Airway epithelial cell (primary cell): ENCODE data around the gene ETV3. TPM values are rescaled to one million over a fixed set of nuclear protein-coding genes. Genes with fewer than 3 reads are reported as not detected.

Experiments used
- total RNA-seq: library from RNA; depleted of rRNA; stranded (reverse); fragments of >200 nt; gene quantifications from 2 replicates; pipeline ENCODE4 v1.2.3, GENCODE V29; 2015

Gene ETV3
- total RNA-seq: 9.0 and 18.5 TPM in 2 replicates

GRCh38 chr1:157138220-157139051, at the start of gene ETV3:
ETV3 (minus strand) TSS chr1:157138395; CDS start chr1:157136352, 2,043 bp downstream.

GRCh38 chr1:157099633-157100009, 38.6 kb downstream of the ETV3 start, which contains the start of gene ETV3L:
ETV3L (minus strand) TSS chr1:157099808; CDS start chr1:157099523, 285 bp downstream.

Other genes starting within 250 kb of the ETV3 start
- gene PEAR1, start 244.7 kb downstream of the ETV3 start, total RNA-seq: 5.0 and 6.3 TPM in 2 replicates
- not detected in 2 replicates for gene LRRC71, start 217.8 kb downstream of the ETV3 start, total RNA-seq
- gene ARHGEF11, start 92.7 kb downstream of the ETV3 start, total RNA-seq: 9.4 and 14.8 TPM in 2 replicates
- gene ETV3L, start 38.6 kb downstream of the ETV3 start, total RNA-seq: not detected in 2 replicates